Kidney (tissue), 14 donors: Measurements from ENCODE around the gene PIGU. TPM values are rescaled to one million over a fixed set of nuclear protein-coding genes. Genes with fewer than 3 reads are reported as not detected.

ENCODE experiments used
- DNase-seq, 5 donors: peaks; one replicate each; pipeline ENCODE4 v3.0.0-alpha.2; 2013 to 2020
- FAIRE-seq: peaks from 2 replicates; lab custom pipeline; 2012; peaks lifted over from hg19 to GRCh38; lab: Jason Lieb, UNC
- H3K27ac ChIP-seq, 2 donors: one replicate each; pipeline ENCODE4 v1.7.0; 2013; ENCODE audit warnings: low read depth in 2 of 2, low read length in 2 of 2, inconsistent platforms in 1 of 2
- H3K27me3 ChIP-seq: one replicate; pipeline ENCODE4 v1.7.1; 2013; ENCODE audit warnings: low read length, inconsistent platforms; ENCODE audit not compliant: control insufficient read depth, insufficient read depth
- H3K36me3 ChIP-seq, 3 donors: one replicate each; pipeline versions ENCODE4 v1.7.0 to v1.7.1; 2013; ENCODE audit warnings: low read length in 3 of 3, control low read depth in 1 of 3, inconsistent platforms in 1 of 3; ENCODE audit not compliant: insufficient read depth in 3 of 3, control insufficient read depth in 2 of 3
- H3K4me1 ChIP-seq, 3 donors: one replicate each; pipeline versions ENCODE4 v1.7.0 to v1.7.1; 2013; ENCODE audit warnings: low read length in 3 of 3, inconsistent platforms in 1 of 3, low read depth in 1 of 3; ENCODE audit not compliant: control insufficient read depth in 2 of 3, insufficient read depth in 2 of 3
- H3K4me3 ChIP-seq, 3 donors: one replicate each; pipeline versions ENCODE4 v1.7.0 to v1.8.1; 2013; ENCODE audit warnings: low read length in 3 of 3, control low read depth in 1 of 3, inconsistent platforms in 1 of 3
- H3K9ac ChIP-seq, 3 donors: one replicate each; pipeline versions ENCODE4 v1.7.0 to v1.7.1; 2013; ENCODE audit warnings: low read length in 3 of 3, control low read depth in 1 of 3, inconsistent platforms in 1 of 3
- H3K9me3 ChIP-seq, 3 donors: one replicate each; pipeline versions ENCODE4 v1.7.0 to v1.7.1; 2013; ENCODE audit warnings: low read length in 3 of 3, control low read depth in 1 of 3, inconsistent platforms in 1 of 3; ENCODE audit not compliant: control insufficient read depth in 2 of 3, insufficient read depth in 1 of 3
- intact Hi-C: fragments of 100-400 bp; cut with DNase I; formaldehyde crosslinking; loops from one replicate; pipeline ENCODE4 v1.11.1; 2022
- polyA plus RNA-seq: library from polyadenylated mRNA; stranded (reverse); fragments of 350-450 nt; fragmentation: Illumina TruSeq; extraction: RNeasy Lipid Tissue Mini Kit (QIAGEN cat#74804); gene quantifications from one replicate; pipeline ENCODE4 v1.2.3, GENCODE V29; 2014; ENCODE audit warnings: low read depth, low replicate concordance; ENCODE audit not compliant: insufficient read depth
- total RNA-seq: library from RNA; stranded (reverse); fragmentation: NEBNext Ultra II Directional; extraction: Animal tissue kit (Norgen Biotek cat#: 25700); gene quantifications from one replicate; pipeline ENCODE4 v1.2.1, GENCODE V29; 2021
- TF ChIP-seq, protein P1 (sequence below): IDR thresholded peaks from 3 replicates; pipeline ENCODE4 v1.5.1; 2012; ENCODE audit warnings: mild to moderate bottlenecking, moderate library complexity, borderline replicate concordance; ENCODE audit not compliant: insufficient read depth; ENCODE audit errors: extremely low read depth
- donor health status: control.
- donor health status: control.
- donor health status: control.
- donor health status: control.
- donor health status: control.
- donor health status: DM: yes; HTN: yes; CAD: no.
- donor health status: Normal renal cell carcinoma (clear cell type).

PIGU gene
- total and polyA plus RNA-seq, 2 donors from 2014 or later: 15.9 to 42.0 TPM

DNA sequence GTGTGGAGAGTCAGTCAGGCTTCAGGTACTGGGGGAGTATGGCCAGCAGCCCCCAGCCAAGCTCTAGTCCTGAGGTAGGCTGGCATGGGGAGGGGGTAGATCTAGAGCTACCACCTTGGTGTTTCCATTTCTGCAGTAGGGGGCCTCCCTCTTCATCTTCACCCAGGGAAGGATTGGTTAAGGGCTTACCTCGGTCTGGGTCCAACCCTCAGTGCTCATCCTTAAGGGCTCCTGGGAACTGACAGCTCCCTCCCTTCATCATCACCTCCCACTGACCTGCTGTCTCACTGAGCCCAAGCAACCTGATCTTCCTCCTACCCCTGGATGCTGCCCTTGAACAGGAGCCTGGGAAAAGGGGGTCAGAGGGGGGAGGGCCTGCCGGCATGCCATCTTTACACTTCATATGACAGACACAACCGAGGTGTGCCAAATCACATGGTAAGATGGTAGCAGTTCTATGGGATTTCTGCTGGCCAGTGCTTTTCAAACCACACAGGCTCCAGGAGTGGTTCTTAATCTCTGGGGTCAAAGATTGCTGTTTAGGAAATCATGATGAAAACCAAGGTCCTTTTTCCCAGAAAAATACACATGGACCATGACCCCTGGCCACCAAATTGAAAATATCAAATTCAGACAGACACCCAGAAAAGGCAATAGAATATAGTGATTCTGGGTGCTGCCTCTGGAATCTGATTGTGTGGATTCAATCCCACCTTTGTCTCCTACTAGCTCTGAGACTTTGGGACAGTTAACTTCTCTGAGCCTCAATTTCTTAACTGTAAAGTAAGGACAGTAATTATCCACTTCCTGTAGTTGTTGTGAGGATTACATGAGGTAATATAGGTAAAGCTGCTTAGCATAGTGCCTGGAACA is 30.3 kb upstream of the PIGU start:
- TF ChIP-seq, protein P1, sequence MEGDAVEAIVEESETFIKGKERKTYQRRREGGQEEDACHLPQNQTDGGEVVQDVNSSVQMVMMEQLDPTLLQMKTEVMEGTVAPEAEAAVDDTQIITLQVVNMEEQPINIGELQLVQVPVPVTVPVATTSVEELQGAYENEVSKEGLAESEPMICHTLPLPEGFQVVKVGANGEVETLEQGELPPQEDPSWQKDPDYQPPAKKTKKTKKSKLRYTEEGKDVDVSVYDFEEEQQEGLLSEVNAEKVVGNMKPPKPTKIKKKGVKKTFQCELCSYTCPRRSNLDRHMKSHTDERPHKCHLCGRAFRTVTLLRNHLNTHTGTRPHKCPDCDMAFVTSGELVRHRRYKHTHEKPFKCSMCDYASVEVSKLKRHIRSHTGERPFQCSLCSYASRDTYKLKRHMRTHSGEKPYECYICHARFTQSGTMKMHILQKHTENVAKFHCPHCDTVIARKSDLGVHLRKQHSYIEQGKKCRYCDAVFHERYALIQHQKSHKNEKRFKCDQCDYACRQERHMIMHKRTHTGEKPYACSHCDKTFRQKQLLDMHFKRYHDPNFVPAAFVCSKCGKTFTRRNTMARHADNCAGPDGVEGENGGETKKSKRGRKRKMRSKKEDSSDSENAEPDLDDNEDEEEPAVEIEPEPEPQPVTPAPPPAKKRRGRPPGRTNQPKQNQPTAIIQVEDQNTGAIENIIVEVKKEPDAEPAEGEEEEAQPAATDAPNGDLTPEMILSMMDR: no peak
- H3K4me3 ChIP-seq: no peak overlapping the region
- no peaks in the 10 kb centered on the region for H3K9me3 ChIP-seq
- DNase-seq (peak in 1 of 5 donors; percentile 58), FAIRE-seq (no peak)
- H3K27ac ChIP-seq: peak overlapping the region in 1 of 2 donors; percentile 99
- peak overlapping the region in 1 of 3 donors; percentile 97 for H3K9ac ChIP-seq
- H3K27me3 ChIP-seq: no peaks in the 10 kb centered on the region
- peaks cover 0 to 2% (median 0%) of the 10 kb centered on the region in 3 donors for H3K36me3 ChIP-seq
- intact Hi-C loops: no loop called here
- H3K4me1 ChIP-seq: peaks cover 0 to 32% (median 30%) of the 10 kb centered on the region in 3 donors

GRCh38 chr20:34706302-34706875 is 29.5 kb upstream of the PIGU start:
- peaks cover 0 to 2% (median 0%) of the 10 kb centered on the region in 3 donors for H3K36me3 ChIP-seq
- peaks cover 0 to 32% (median 30%) of the 10 kb centered on the region in 3 donors for H3K4me1 ChIP-seq
- H3K9ac ChIP-seq: peak overlapping the region in 2 of 3 donors; percentile 45 to 97
- DNase-seq: no peak
- H3K27me3 ChIP-seq: no peaks in the 10 kb centered on the region
- FAIRE-seq: no peak
- intact Hi-C loops: no loop called here
- H3K27ac ChIP-seq: peak overlapping the region; percentile 99
- H3K4me3 ChIP-seq: peak overlapping the region in 1 of 3 donors; percentile 88
- H3K9me3 ChIP-seq: no peaks in the 10 kb centered on the region
- TF ChIP-seq, protein P1: no peak

DNA sequence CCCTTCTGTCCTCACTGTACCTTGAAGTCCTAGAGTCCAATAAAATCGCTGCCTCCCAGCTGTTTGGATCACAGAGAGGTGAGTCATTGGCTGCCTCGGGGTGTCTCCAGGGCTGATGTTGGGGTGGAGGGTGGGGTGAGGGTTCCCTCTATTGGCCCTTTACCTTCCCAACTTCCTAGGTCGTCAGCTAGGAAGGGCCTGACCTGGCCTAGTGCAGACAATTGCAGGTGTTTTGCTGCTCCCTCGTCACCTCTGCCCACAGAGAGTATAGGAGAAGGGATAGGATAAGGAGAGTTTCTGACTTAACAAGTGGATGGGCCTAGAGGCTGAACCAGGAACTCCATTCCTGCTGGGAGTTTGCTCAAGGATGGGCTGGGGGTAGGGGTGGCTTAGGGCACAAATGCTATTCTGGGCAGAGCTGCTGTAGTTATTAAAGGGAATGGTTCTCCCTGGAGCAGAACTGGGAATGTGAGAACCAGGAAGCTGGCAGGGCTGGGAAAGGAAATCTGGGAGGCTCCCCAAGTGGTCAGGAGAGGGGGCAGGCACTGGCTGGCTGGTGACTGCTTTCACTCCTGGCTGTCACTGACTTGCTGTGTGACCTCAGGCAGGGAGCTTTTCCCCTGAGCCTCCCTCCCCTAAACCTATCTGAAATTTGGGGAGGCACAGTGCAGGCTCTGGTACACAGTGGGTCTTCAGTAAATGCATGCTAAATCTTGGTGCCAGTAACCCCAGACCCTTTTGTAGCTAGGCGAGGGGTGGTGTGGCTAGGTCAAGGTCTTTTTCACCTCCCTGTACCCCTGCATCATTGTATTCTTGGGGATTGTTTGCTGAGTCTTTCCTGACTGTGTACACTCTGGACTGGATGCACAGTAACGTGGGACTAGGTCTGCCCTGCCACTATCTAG is 28.8 kb upstream of the PIGU start:
- Histone ChIP-seq H3K9me3 (no peaks in the 10 kb centered on the region), H3K4me3 (peak overlapping the region in 2 of 3 donors; percentile 88), H3K4me1 (peaks cover 0 to 30% (median 30%) of the 10 kb centered on the region in 3 donors), H3K27me3 (no peaks in the 10 kb centered on the region), H3K9ac (peak overlapping the region in 2 of 3 donors; percentile 76 to 97), H3K36me3 (no peaks in the 10 kb centered on the region), H3K27ac (peak overlapping the region; percentile 99)
- DNase-seq (peak in 1 of 5 donors; percentile 52), FAIRE-seq (no peak)
- intact Hi-C loops: no loop called here
- TF ChIP-seq, protein P1: no peak
